Keratinocyte (primary cell): ENCODE results near the gene VTI1A. TPM values are rescaled to one million over a fixed set of nuclear protein-coding genes. Genes with fewer than 3 reads are reported as not detected.

Source experiments
- DNase-seq: peaks from one replicate; pipeline ENCODE4 v3.0.0-alpha.2; 2011; ENCODE audit warnings: low read depth, missing footprints, low spot score
- FAIRE-seq: peaks from 2 replicates; lab custom pipeline; 2011; peaks lifted over from hg19 to GRCh38; lab: Jason Lieb, UNC
- H2AFZ ChIP-seq: 2 replicates; pipeline ENCODE4 v1.6.0; 2012; ENCODE audit warnings: low read length, control low read depth, inconsistent platforms; ENCODE audit not compliant: control insufficient read depth
- H3K27ac ChIP-seq: 2 replicates; pipeline ENCODE4 v1.5.1; 2011; ENCODE audit warnings: low read length; ENCODE audit not compliant: control insufficient read depth, insufficient read depth
- H3K27me3 ChIP-seq: 3 replicates; pipeline ENCODE4 v1.6.0; 2011; ENCODE audit warnings: low read length; ENCODE audit not compliant: control insufficient read depth, insufficient read depth; ENCODE audit errors: extremely low read depth
- H3K36me3 ChIP-seq, 2 experiments: 2 replicates in 1 of 2; 3 replicates in 1 of 2; pipeline ENCODE4 v1.5.1; 2011; ENCODE audit warnings: low read length in 2 of 2, mild to moderate bottlenecking in 1 of 2; ENCODE audit not compliant: control insufficient read depth in 2 of 2, insufficient read depth in 2 of 2; ENCODE audit errors: extremely low read depth in 1 of 2
- H3K4me1 ChIP-seq: 3 replicates; pipeline ENCODE4 v1.5.1; 2011; ENCODE audit warnings: low read length; ENCODE audit not compliant: control insufficient read depth, insufficient read depth; ENCODE audit errors: extremely low read depth
- H3K4me2 ChIP-seq: 3 replicates; pipeline ENCODE4 v1.6.0; 2011; ENCODE audit warnings: low read depth, low read length; ENCODE audit not compliant: control insufficient read depth, insufficient read depth; ENCODE audit errors: extremely low read depth
- H3K4me3 ChIP-seq, 3 experiments: fragments of 200-600 bp in 1 of 3; sonication (generic) in 1 of 3; 2 replicates in 2 of 3; 3 replicates in 1 of 3; pipeline ENCODE4 v1.5.1; 2011 to 2016; ENCODE audit warnings: low read length in 3 of 3, mild to moderate bottlenecking in 3 of 3, control low read depth in 2 of 3, inconsistent platforms in 1 of 3, low read depth in 1 of 3, mixed read lengths in 1 of 3, mixed run types in 1 of 3, moderate library complexity in 1 of 3; ENCODE audit not compliant: control insufficient read depth in 2 of 3, insufficient read depth in 2 of 3; ENCODE audit errors: extremely low read depth in 1 of 3
- H3K79me2 ChIP-seq: 2 replicates; pipeline ENCODE4 v1.6.0; 2012; ENCODE audit warnings: low read length; ENCODE audit not compliant: control insufficient read depth, insufficient read depth
- H3K9ac ChIP-seq: 3 replicates; pipeline ENCODE4 v1.6.0; 2011; ENCODE audit warnings: low read length; ENCODE audit not compliant: control insufficient read depth, insufficient read depth; ENCODE audit errors: extremely low read depth
- H3K9me1 ChIP-seq: 3 replicates; pipeline ENCODE4 v1.6.0; 2011; ENCODE audit warnings: low read length; ENCODE audit not compliant: control insufficient read depth, insufficient read depth; ENCODE audit errors: extremely low read depth
- H3K9me3 ChIP-seq: 2 replicates; pipeline ENCODE4 v1.5.1; 2012; ENCODE audit warnings: low read depth, low read length; ENCODE audit not compliant: control insufficient read depth
- H4K20me1 ChIP-seq: 3 replicates; pipeline ENCODE4 v1.6.0; 2011; ENCODE audit warnings: low read length; ENCODE audit not compliant: control insufficient read depth, insufficient read depth; ENCODE audit errors: extremely low read depth
- EZH2 ChIP-seq: IDR thresholded peaks from one replicate; pipeline ENCODE4 v1.6.1; 2012; ENCODE audit warnings: inconsistent platforms, mild to moderate bottlenecking, low read length, moderate library complexity
- dilution Hi-C: fragments of 300-500 bp; cut with MboI; formaldehyde crosslinking; loops from one replicate; pipeline ENCODE4 v1.7.0; 2020; ENCODE audit warnings: low sequenced_read_pairs; ENCODE audit not compliant: extremely low pct_ligation_motif_present
- polyA plus RNA-seq, 5 experiments: library from polyadenylated mRNA; depleted of rRNA in 3 of 5; stranded (reverse) in 3 of 5; stranded (forward) in 1 of 5; unstranded in 1 of 5; fragments of >200 nt; gene quantifications; 1 replicate in 1 of 5; 2 replicates in 3 of 5; 3 replicates in 1 of 5; pipeline versions ENCODE4 v1.2.1 to v1.2.3, GENCODE V29; 2011 to 2012; ENCODE audit warnings: missing spikeins in 2 of 5, low read depth in 1 of 5, low replicate concordance in 1 of 5
- TF ChIP-seq, protein P1 (sequence below), 3 experiments: IDR thresholded peaks in 1 of 3; conservative IDR thresholded peaks in 1 of 3; optimal IDR thresholded peaks in 1 of 3; 2 replicates in 2 of 3; 3 replicates in 1 of 3; pipeline versions ENCODE3 to v1.5.1; 2011; ENCODE audit warnings: low read length in 3 of 3, mild to moderate bottlenecking in 3 of 3, moderate library complexity in 2 of 3, control low read depth in 1 of 3, inconsistent platforms in 1 of 3; ENCODE audit not compliant: insufficient read depth in 2 of 3; ENCODE audit errors: extremely low read depth in 1 of 3

Gene VTI1A
- polyA plus RNA-seq, 1 donor (not counting 4 experiments of a cell fraction or from before 2014, with no cell fraction given): 18.5 TPM

DNA sequence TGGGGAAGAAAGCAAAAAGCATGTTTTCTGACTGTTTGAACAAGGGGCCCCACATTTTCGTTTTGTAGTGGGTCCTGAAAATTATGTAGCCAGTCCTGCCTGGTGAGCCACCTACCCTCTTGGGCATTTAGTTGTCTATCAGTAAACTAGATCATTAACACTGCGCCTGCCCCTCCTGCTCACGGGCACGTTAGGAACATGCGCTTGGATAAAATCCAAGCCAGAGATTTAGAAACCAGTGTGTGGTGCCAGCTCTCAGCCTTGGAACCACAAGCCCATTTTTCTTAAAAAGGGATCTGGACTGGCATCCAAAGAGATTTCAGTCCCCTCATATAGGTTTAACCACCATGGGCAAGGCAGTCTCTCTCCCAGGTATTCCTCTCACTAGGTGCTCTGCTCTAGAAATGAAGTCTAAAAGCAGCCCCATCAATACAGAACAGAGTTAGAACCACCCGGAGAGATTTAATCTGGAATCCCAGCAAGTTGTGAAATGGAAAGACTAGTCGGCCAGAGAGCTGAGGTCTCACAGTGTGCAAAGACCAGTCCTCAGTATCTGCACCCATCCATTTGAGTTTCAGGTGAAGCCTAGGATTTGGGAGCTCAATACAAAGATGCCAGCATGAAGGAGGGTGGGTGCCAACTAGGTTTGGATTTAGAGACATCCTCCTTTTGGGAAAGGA lies 379.1 kb downstream of the VTI1A start:
- H3K9ac ChIP-seq: no peak overlapping the region
- TF ChIP-seq, protein P1, sequence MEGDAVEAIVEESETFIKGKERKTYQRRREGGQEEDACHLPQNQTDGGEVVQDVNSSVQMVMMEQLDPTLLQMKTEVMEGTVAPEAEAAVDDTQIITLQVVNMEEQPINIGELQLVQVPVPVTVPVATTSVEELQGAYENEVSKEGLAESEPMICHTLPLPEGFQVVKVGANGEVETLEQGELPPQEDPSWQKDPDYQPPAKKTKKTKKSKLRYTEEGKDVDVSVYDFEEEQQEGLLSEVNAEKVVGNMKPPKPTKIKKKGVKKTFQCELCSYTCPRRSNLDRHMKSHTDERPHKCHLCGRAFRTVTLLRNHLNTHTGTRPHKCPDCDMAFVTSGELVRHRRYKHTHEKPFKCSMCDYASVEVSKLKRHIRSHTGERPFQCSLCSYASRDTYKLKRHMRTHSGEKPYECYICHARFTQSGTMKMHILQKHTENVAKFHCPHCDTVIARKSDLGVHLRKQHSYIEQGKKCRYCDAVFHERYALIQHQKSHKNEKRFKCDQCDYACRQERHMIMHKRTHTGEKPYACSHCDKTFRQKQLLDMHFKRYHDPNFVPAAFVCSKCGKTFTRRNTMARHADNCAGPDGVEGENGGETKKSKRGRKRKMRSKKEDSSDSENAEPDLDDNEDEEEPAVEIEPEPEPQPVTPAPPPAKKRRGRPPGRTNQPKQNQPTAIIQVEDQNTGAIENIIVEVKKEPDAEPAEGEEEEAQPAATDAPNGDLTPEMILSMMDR (optimal IDR thresholded peaks at IDR 0.05 in 1 of 3, IDR thresholded peaks at IDR 0.05 in 1 of 3, conservative IDR thresholded peaks at IDR 0.05 in 1 of 3; ENCODE audit: extremely low read depth in 1 of 3, insufficient read depth in 2 of 3, low read length in 3 of 3): no peak
- no peak for TF ChIP-seq EZH2
- H3K9me1 ChIP-seq: no peaks in the 10 kb centered on the region
- H3K36me3 ChIP-seq: no peaks in the 10 kb centered on the region
- H3K9me3 ChIP-seq: no peaks in the 10 kb centered on the region
- H3K4me3 ChIP-seq: no peak overlapping the region
- dilution Hi-C loops: no loop called here
- no peak overlapping the region for H2AFZ ChIP-seq
- peaks cover 16% of the 10 kb centered on the region for H3K4me1 ChIP-seq
- H3K27ac ChIP-seq: no peak overlapping the region
- H4K20me1 ChIP-seq: no peaks in the 10 kb centered on the region
- H3K27me3 ChIP-seq: no peaks in the 10 kb centered on the region
- FAIRE-seq: peak; percentile 63
- no peak for DNase-seq
- H3K79me2 ChIP-seq: no peaks in the 10 kb centered on the region
- peak overlapping the region; percentile 37 for H3K4me2 ChIP-seq

DNA sequence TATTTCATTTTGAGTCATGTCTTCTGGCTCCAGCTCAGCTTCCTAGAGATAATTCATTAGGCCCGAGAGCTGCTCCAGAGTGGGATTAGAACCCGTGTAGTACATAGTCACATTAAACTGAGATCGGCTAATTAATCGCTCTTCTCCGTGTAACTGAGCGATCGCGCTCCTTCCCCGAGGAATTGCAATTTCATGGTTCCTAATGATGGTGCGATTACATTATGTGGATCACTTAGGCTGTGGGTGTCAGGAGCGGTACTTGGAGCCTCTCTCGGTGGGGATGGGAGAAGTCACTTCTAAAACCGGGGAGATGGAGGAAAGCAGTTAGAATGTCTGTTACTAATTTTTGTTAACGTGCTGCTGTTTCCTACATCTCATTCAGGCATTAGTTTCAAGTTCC lies 380.1 kb downstream of the VTI1A start:
- no peak for DNase-seq
- Histone ChIP-seq H3K9me1 (no peaks in the 10 kb centered on the region), H3K9ac (no peak overlapping the region), H3K9me3 (no peaks in the 10 kb centered on the region), H4K20me1 (no peaks in the 10 kb centered on the region), H3K36me3 (no peaks in the 10 kb centered on the region), H3K4me2 (no peak overlapping the region), H3K27me3 (no peaks in the 10 kb centered on the region), H3K4me3 (no peak overlapping the region), H3K79me2 (no peaks in the 10 kb centered on the region), H3K4me1 (peaks cover 16% of the 10 kb centered on the region), H3K27ac (no peak overlapping the region), H2AFZ (no peak overlapping the region)
- TF ChIP-seq, protein P1 (optimal IDR thresholded peaks at IDR 0.05 in 1 of 3, IDR thresholded peaks at IDR 0.05 in 1 of 3, conservative IDR thresholded peaks at IDR 0.05 in 1 of 3; ENCODE audit: extremely low read depth in 1 of 3, insufficient read depth in 2 of 3, low read length in 3 of 3): no peak
- TF ChIP-seq EZH2: no peak
- no peak for FAIRE-seq
- dilution Hi-C loops: no loop called here
